H1 (cell line): ENCODE measurements around the gene DLL4. TPM values are rescaled to one million over a fixed set of nuclear protein-coding genes. Genes with fewer than 3 reads are reported as not detected.
A peak's percentile ranks its signal among the peaks of the same experiment; 100 is the strongest.

Experiments used
- CTCF ChIA-PET: fragments of 300-600 bp; sonication (Branson Sonifier 250); formaldehyde crosslinking; loops from one replicate; lab custom pipeline; 2021; ENCODE audit not compliant: partially characterized antibody; lab: Charles Lee
- POLR2A ChIA-PET: fragments of 300-600 bp; sonication (Branson Sonifier 250); formaldehyde crosslinking; loops from one replicate; lab custom pipeline; 2021; ENCODE audit warnings: inconsistent platforms; ENCODE audit not compliant: partially characterized antibody; lab: Charles Lee
- DNase-seq, 2 experiments: peaks; one replicate each; pipeline versions ENCODE4 v3.0.0 to v3.0.0-alpha.2; 2010 to 2022; ENCODE audit warnings: low spot score in 2 of 2, low read depth in 1 of 2, mixed read lengths in 1 of 2
- FAIRE-seq: peaks from 2 replicates; lab custom pipeline; 2011; peaks lifted over from hg19 to GRCh38; lab: Jason Lieb, UNC
- H2AFZ ChIP-seq: 2 replicates; pipeline ENCODE4 v1.8.1; 2012; ENCODE audit warnings: low read length, inconsistent platforms
- H2AK5ac ChIP-seq: 2 replicates; pipeline ENCODE4 v1.6.1; 2013; ENCODE audit warnings: low read depth, low read length
- H2BK120ac ChIP-seq: replicated peaks from 2 replicates; pipeline ENCODE3; 2013; ENCODE audit warnings: low read depth, low read length, inconsistent platforms
- H2BK12ac ChIP-seq: 2 replicates; pipeline ENCODE4 v1.6.1; 2013; ENCODE audit warnings: low read depth, low read length
- H2BK15ac ChIP-seq: 2 replicates; pipeline ENCODE4 v1.6.1; 2013; ENCODE audit warnings: low read length
- H2BK20ac ChIP-seq: 2 replicates; pipeline ENCODE4 v1.6.1; 2013; ENCODE audit warnings: low read length
- H2BK5ac ChIP-seq: 2 replicates; pipeline ENCODE4 v1.6.1; 2013; ENCODE audit warnings: low read depth, low read length
- H3K14ac ChIP-seq: 2 replicates; pipeline ENCODE4 v1.6.1; 2013; ENCODE audit warnings: inconsistent platforms; ENCODE audit not compliant: insufficient read length
- H3K18ac ChIP-seq: 2 replicates; pipeline ENCODE4 v1.6.1; 2013; ENCODE audit warnings: low read length; ENCODE audit errors: extremely low read depth
- H3K23ac ChIP-seq: 2 replicates; pipeline ENCODE4 v1.6.1; 2013; ENCODE audit warnings: inconsistent platforms; ENCODE audit not compliant: insufficient read length
- H3K23me2 ChIP-seq: 2 replicates; pipeline ENCODE4 v1.6.1; 2013; ENCODE audit warnings: low read depth, low read length
- H3K27ac ChIP-seq: 2 replicates; pipeline ENCODE4 v1.6.1; 2011; ENCODE audit warnings: low read depth, low read length, inconsistent platforms
- H3K27me3 ChIP-seq, 4 experiments: replicated peaks in 1 of 4; 1 replicate in 1 of 4; 2 replicates in 3 of 4; pipeline versions ENCODE4 v1.6.1 to v1.8.1; 2011 to 2013; ENCODE audit warnings: low read length in 3 of 4, mild to moderate bottlenecking in 3 of 4, inconsistent platforms in 2 of 4, mixed read lengths in 2 of 4, moderate library complexity in 1 of 4; ENCODE audit not compliant: control insufficient read depth in 3 of 4, insufficient read depth in 3 of 4; ENCODE audit errors: extremely low read depth in 1 of 4
- H3K36me3 ChIP-seq, 4 experiments: 2 replicates each; pipeline versions ENCODE4 v1.6.1 to v1.8.1; 2011 to 2013; ENCODE audit warnings: mild to moderate bottlenecking in 4 of 4, low read length in 3 of 4, moderate library complexity in 2 of 4, control low read depth in 1 of 4, inconsistent platforms in 1 of 4; ENCODE audit not compliant: insufficient read depth in 4 of 4, control insufficient read depth in 2 of 4
- H3K4ac ChIP-seq: replicated peaks from 2 replicates; pipeline ENCODE3; 2013; ENCODE audit warnings: low read length, low read depth, mixed read lengths, inconsistent platforms; ENCODE audit not compliant: insufficient read length
- H3K4me1 ChIP-seq, 4 experiments: replicated peaks in 1 of 4; 1 replicate in 1 of 4; 2 replicates in 3 of 4; pipeline versions ENCODE4 v1.6.1 to v1.8.1; 2011 to 2013; ENCODE audit warnings: low read length in 3 of 4, inconsistent platforms in 2 of 4, mixed read lengths in 1 of 4; ENCODE audit not compliant: insufficient read depth in 4 of 4, control insufficient read depth in 3 of 4
- H3K4me2 ChIP-seq, 2 experiments: 2 replicates each; pipeline versions ENCODE4 v1.6.1 to v1.8.1; 2011 to 2013; ENCODE audit warnings: low read depth in 2 of 2, low read length in 2 of 2, control low read depth in 1 of 2, inconsistent platforms in 1 of 2, mild to moderate bottlenecking in 1 of 2; ENCODE audit not compliant: insufficient read depth in 1 of 2
- H3K4me3 ChIP-seq, 4 experiments: fragments of 200-600, 300-600 bp in 1 of 4; sonication (generic), shearing (Covaris generic), sonication (Bioruptor Twin) in 1 of 4; 2 replicates each; pipeline versions ENCODE4 v1.5.1 to v1.8.1; 2011 to 2016; ENCODE audit warnings: low read length in 4 of 4, low read depth in 3 of 4, control low read depth in 2 of 4, inconsistent platforms in 2 of 4, mild to moderate bottlenecking in 2 of 4, mixed read lengths in 1 of 4, moderate library complexity in 1 of 4; ENCODE audit not compliant: insufficient read depth in 2 of 4; ENCODE audit errors: extremely low read depth in 1 of 4
- H3K56ac ChIP-seq: replicated peaks from 2 replicates; pipeline ENCODE3; 2013; ENCODE audit warnings: low read depth, mild to moderate bottlenecking, mixed read lengths, low read length, inconsistent platforms; ENCODE audit not compliant: insufficient read length
- H3K79me1 ChIP-seq: 2 replicates; pipeline ENCODE4 v1.6.1; 2013; ENCODE audit warnings: low read depth, low read length, control low read depth
- H3K79me2 ChIP-seq, 2 experiments: 2 replicates each; pipeline versions ENCODE4 v1.6.1 to v1.8.1; 2012 to 2013; ENCODE audit warnings: low read length in 2 of 2, mild to moderate bottlenecking in 2 of 2, inconsistent platforms in 1 of 2; ENCODE audit not compliant: insufficient read depth in 2 of 2, control insufficient read depth in 1 of 2
- H3K9ac ChIP-seq, 4 experiments: replicated peaks in 1 of 4; 1 replicate in 1 of 4; 2 replicates in 3 of 4; pipeline versions ENCODE4 v1.6.1 to v1.8.1; 2011 to 2013; ENCODE audit warnings: low read depth in 3 of 4, low read length in 3 of 4, control low read depth in 2 of 4, mild to moderate bottlenecking in 2 of 4, moderate library complexity in 2 of 4, inconsistent platforms in 1 of 4; ENCODE audit errors: extremely low read depth in 1 of 4
- H3K9me3 ChIP-seq, 2 experiments: 2 replicates each; pipeline versions ENCODE4 v1.6.1 to v1.8.1; 2012 to 2013; ENCODE audit warnings: mild to moderate bottlenecking in 2 of 2, moderate library complexity in 2 of 2, control low read depth in 1 of 2, inconsistent platforms in 1 of 2, low read depth in 1 of 2, low read length in 1 of 2, mixed read lengths in 1 of 2; ENCODE audit not compliant: insufficient read depth in 2 of 2
- H4K20me1 ChIP-seq, 2 experiments: replicated peaks in 1 of 2; 2 replicates each; pipeline versions ENCODE3 to v1.8.1; 2011 to 2013; ENCODE audit warnings: inconsistent platforms in 2 of 2, low read length in 2 of 2, mild to moderate bottlenecking in 1 of 2; ENCODE audit not compliant: insufficient read depth in 2 of 2, control insufficient read depth in 1 of 2
- H4K5ac ChIP-seq: 2 replicates; pipeline ENCODE4 v1.6.1; 2013; ENCODE audit warnings: low read length, low read depth, mixed read lengths, inconsistent platforms; ENCODE audit not compliant: insufficient read length
- H4K8ac ChIP-seq: 2 replicates; pipeline ENCODE4 v1.8.0; 2013; ENCODE audit warnings: mild to moderate bottlenecking, moderate library complexity, low read length, inconsistent platforms; ENCODE audit not compliant: insufficient read depth; ENCODE audit errors: extremely low read depth
- H4K91ac ChIP-seq: replicated peaks from 2 replicates; pipeline ENCODE3; 2013; ENCODE audit warnings: low read length, mixed read lengths, inconsistent platforms; ENCODE audit not compliant: insufficient read length
- BACH1 ChIP-seq: IDR thresholded peaks from 2 replicates; pipeline ENCODE4 v1.6.1; 2012; ENCODE audit warnings: low read length, improper control_type of control experiment
- GABPA ChIP-seq: IDR thresholded peaks from 2 replicates; pipeline ENCODE4 v1.6.1; 2011; ENCODE audit warnings: mild to moderate bottlenecking, low read length, moderate library complexity, borderline replicate concordance; ENCODE audit not compliant: insufficient read depth
- KDM1A ChIP-seq: fragments of 200-600, 300-600 bp; sonication (generic); IDR thresholded peaks from 2 replicates; pipeline ENCODE4 v1.7.1; 2016; ENCODE audit warnings: mild to moderate bottlenecking, low read length, borderline replicate concordance
- RBBP5 ChIP-seq: IDR thresholded peaks from 2 replicates; pipeline ENCODE4 v1.7.1; 2012; ENCODE audit warnings: low read depth, mild to moderate bottlenecking, inconsistent platforms, low read length, moderate library complexity, borderline replicate concordance
- SAP30 ChIP-seq: fragments of 300-600 bp; sonication (generic); IDR thresholded peaks from 2 replicates; pipeline ENCODE4 v1.7.1; 2012; ENCODE audit warnings: low read length, moderate library complexity, mild to moderate bottlenecking, inconsistent platforms; ENCODE audit not compliant: insufficient read depth, insufficient replicate concordance
- TBP ChIP-seq: IDR thresholded peaks from 2 replicates; pipeline ENCODE4 v1.6.1; 2011; ENCODE audit warnings: low read depth, low read length, improper control_type of control experiment
- ZNF274 ChIP-seq: IDR thresholded peaks from 2 replicates; pipeline ENCODE4 v1.7.0; 2012; ENCODE audit warnings: low read length, borderline replicate concordance; ENCODE audit errors: extremely low read depth
- WGBS, 2 experiments: shearing (Covaris generic) in 1 of 2; methylation state at CpG; one replicate each; pipeline versions ENCODE4 v1.1.6 to v1.1.7; 2013 to 2015; ENCODE audit warnings: low lambda C conversion rate in 2 of 2, mixed read lengths in 2 of 2, inconsistent platforms in 1 of 2, low coverage in 1 of 2, missing lambda C conversion rate in 1 of 2; ENCODE audit not compliant: insufficient replicate concordance in 2 of 2, insufficient coverage in 1 of 2, insufficient read length in 1 of 2; ENCODE audit errors: extremely low coverage in 1 of 2, missing lambda C conversion rate in 1 of 2; 5-methylcytosine and 5-hydroxymethylcytosine counted together
- polyA plus RNA-seq, 7 experiments: library from polyadenylated mRNA; depleted of rRNA in 3 of 7; stranded (reverse) in 5 of 7; unstranded in 2 of 7; fragments of >200 nt in 5 of 7; fragments of 200-250 nt in 2 of 7; gene quantifications; 1 replicate in 5 of 7; 2 replicates in 1 of 7; 4 replicates in 1 of 7; pipeline versions ENCODE4 v1.2.1 to v1.2.3, GENCODE V29; 2011 to 2013; ENCODE audit warnings: missing spikeins in 2 of 7, mixed read lengths in 2 of 7
- total RNA-seq: library from RNA; stranded (reverse); fragmentation: NEBNext Ultra II Directional; extraction: Animal tissue kit (Norgen Biotek cat#: 25700); gene quantifications from 2 replicates; pipeline ENCODE4 v1.2.1, GENCODE V29; 2021
- TF ChIP-seq, protein P1 (sequence below), 3 experiments: IDR thresholded peaks; 1 replicate in 2 of 3; 2 replicates in 1 of 3; pipeline versions ENCODE4 v1.5.1 to v1.6.1; 2011; ENCODE audit warnings: low read length in 3 of 3, mild to moderate bottlenecking in 3 of 3, inconsistent platforms in 2 of 3, low read depth in 1 of 3, moderate library complexity in 1 of 3; ENCODE audit not compliant: insufficient read depth in 1 of 3; ENCODE audit errors: control extremely low read depth in 1 of 3

DLL4 gene
- total and polyA plus RNA-seq, 2 of the 8 experiments (the other 6 are each of a cell fraction or from before 2014, with no cell fraction given) = 0.23 to 0.60 TPM

DNA sequence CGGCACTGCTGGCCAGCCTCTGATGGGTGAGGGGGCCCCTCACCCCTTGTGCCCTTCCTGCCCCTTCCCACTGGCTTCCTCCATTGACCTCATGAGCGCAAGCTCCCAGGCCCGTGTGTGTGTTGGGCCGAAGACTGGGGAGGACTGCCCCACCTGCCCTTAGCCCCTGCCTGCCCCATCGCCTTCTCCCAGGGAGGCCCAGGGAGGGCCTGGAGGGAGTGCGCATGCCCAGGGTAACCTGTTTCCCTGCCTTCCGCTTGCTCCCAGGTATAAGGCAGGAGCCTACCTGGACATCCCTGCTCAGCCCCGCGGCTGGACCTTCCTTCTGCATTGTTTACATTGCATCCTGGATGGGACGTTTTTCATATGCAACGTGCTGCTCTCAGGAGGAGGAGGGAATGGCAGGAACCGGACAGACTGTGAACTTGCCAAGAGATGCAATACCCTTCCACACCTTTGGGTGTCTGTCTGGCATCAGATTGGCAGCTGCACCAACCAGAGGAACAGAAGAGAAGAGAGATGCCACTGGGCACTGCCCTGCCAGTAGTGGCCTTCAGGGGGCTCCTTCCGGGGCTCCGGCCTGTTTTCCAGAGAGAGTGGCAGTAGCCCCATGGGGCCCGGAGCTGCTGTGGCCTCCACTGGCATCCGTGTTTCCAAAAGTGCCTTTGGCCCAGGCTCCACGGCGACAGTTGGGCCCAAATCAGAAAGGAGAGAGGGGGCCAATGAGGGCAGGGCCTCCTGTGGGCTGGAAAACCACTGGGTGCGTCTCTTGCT is 8.8 kb downstream of the DLL4 start:
- no peak overlapping the region for H2AFZ ChIP-seq
- H3K9ac ChIP-seq = no peak overlapping the region
- peak overlapping the region; percentile 61; the same call in 1 of the 2 replicates for H2BK15ac ChIP-seq
- no peak overlapping the region for H3K4me3 ChIP-seq
- FAIRE-seq (no peak), DNase-seq (no peak)
- no peaks in the 10 kb centered on the region for H4K20me1 ChIP-seq
- H3K4me2 ChIP-seq = no peak overlapping the region
- H3K4ac ChIP-seq = no peak overlapping the region
- H2BK12ac ChIP-seq = peak overlapping the region; percentile 19; the same call in 1 of the 2 replicates
- no peak overlapping the region for H4K91ac ChIP-seq
- no peak overlapping the region for H3K27ac ChIP-seq
- peaks cover 5% of the 10 kb centered on the region; the same call in 1 of the 2 replicates for H3K23me2 ChIP-seq
- H3K79me1 ChIP-seq = no peaks in the 10 kb centered on the region
- POLR2A ChIA-PET = interaction anchor here (0.7 to 43.8 kb wide), 4 partner anchors 2 to 350 kb away, joined by 3 to 1505 read pairs (median 754); partner anchors contain the start of genes CHAC1, DLL4 and SPINT1
- H3K56ac ChIP-seq = no peak overlapping the region
- H4K5ac ChIP-seq = no peak overlapping the region
- H3K4me1 ChIP-seq = peaks cover 0 to 27% (median 12%) of the 10 kb centered on the region in 4 experiments; a peak in 6 of 7 replicates
- no peak overlapping the region for H3K18ac ChIP-seq
- no peak overlapping the region for H3K23ac ChIP-seq
- no peak overlapping the region for H2BK120ac ChIP-seq
- peaks cover 0 to 36% (median 18%) of the 10 kb centered on the region in 4 experiments; a peak in 6 of 7 replicates for H3K27me3 ChIP-seq
- H3K14ac ChIP-seq = no peak overlapping the region
- 77% methylated on average over 19 of the region's 19 CpGs; no CpG with 5 or more reads in 1 of the 2 experiments for WGBS, 2 experiments
- H2AK5ac ChIP-seq = no peak overlapping the region
- H2BK5ac ChIP-seq = no peak overlapping the region; the same call in 1 of the 2 replicates
- CTCF ChIA-PET = interaction anchor here (6.5 to 33.1 kb wide), 3 partner anchors 13 to 34 kb away, joined by 52 to 619 read pairs (median 590); partner anchors contain the start of genes DLL4 and VPS18
- H4K8ac ChIP-seq = 0 out of 2 replicates have a peak overlapping the region, but pooled peaks have one; percentile 9
- no peak overlapping the region for H2BK20ac ChIP-seq
- H3K36me3 ChIP-seq = no peaks in the 10 kb centered on the region
- H3K79me2 ChIP-seq = no peaks in the 10 kb centered on the region
- no peaks in the 10 kb centered on the region for H3K9me3 ChIP-seq
- TF ChIP-seq ZNF274 (no peak), KDM1A (no peak), GABPA (no peak), TBP (no peak), BACH1 (peak; percentile 48; the same call in 1 of the 2 replicates), SAP30 (no peak), RBBP5 (no peak)
- TF ChIP-seq, protein P1, sequence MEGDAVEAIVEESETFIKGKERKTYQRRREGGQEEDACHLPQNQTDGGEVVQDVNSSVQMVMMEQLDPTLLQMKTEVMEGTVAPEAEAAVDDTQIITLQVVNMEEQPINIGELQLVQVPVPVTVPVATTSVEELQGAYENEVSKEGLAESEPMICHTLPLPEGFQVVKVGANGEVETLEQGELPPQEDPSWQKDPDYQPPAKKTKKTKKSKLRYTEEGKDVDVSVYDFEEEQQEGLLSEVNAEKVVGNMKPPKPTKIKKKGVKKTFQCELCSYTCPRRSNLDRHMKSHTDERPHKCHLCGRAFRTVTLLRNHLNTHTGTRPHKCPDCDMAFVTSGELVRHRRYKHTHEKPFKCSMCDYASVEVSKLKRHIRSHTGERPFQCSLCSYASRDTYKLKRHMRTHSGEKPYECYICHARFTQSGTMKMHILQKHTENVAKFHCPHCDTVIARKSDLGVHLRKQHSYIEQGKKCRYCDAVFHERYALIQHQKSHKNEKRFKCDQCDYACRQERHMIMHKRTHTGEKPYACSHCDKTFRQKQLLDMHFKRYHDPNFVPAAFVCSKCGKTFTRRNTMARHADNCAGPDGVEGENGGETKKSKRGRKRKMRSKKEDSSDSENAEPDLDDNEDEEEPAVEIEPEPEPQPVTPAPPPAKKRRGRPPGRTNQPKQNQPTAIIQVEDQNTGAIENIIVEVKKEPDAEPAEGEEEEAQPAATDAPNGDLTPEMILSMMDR (IDR thresholded peaks at IDR 0.05; ENCODE audit: control extremely low read depth in 1 of 3, insufficient read depth in 1 of 3, low read depth in 1 of 3, low read length in 3 of 3) = peak in 2 of 3 experiments; percentile 50 to 60; a peak in 3 of 4 replicates
